ENCODE data around the gene TBXAS1.

Gene TBXAS1

DNA sequence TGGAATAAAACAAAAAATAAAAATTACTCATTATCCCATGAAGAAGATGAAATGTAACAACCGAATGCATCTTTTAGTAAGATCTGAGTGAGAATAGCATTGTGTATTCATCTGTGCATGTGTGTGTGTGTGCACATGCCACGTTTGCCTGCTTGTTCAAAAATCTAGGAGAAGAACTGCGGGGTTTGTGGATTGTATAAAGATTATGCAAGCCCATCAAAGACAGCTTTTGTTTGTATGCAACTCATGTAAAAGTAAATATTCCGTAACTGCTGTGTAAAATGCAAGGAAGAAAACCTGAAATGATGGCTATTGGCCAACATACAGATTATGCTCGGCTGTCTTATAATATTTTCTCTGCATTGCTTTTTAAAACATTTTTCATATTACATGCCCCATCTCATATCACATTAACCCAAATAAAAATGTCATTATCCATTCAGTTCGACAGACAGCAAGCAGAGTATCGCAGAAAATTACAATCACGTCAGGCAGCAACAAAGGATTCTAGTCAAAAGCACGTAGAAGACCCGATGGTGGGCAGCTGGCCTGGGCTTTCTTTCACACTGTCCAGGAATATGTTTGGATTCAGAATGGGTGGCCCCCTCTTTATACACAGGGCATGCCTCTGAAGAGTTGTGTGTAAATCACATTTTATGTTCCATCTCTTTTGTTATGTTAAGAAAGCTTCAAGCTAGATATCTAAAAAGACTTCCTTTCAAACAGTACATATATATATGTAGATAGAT is 119.7 kb downstream of the TBXAS1 start:
- Histone ChIP-seq H3K4me3 (ENCODE audit: insufficient read depth in 1 of 2, low read depth in 1 of 2, low read length in 2 of 2) (no peak overlapping the region), H2AK5ac (ENCODE audit: low read length, severe bottlenecking) (no peak overlapping the region), H2BK5ac (ENCODE audit: low read depth, low read length, poor library complexity, severe bottlenecking) (no peak overlapping the region), H2BK15ac (ENCODE audit: low read depth, poor library complexity, severe bottlenecking) (no peak overlapping the region), H2BK12ac (ENCODE audit: low read length in 2 of 2) (no peak overlapping the region), H2AFZ (ENCODE audit: low read depth, low read length) (no peak overlapping the region), H2BK120ac (ENCODE audit: low read depth, low read length) (no peak overlapping the region), H3K9ac (ENCODE audit: low read length) (no peak overlapping the region), H3K18ac (ENCODE audit: low read depth in 1 of 2, low read length in 2 of 2) (no peak overlapping the region), H3K79me1 (replicated peaks; ENCODE audit: low read length, poor library complexity, severe bottlenecking) (no peaks in the 10 kb centered on the region), H3K14ac (ENCODE audit: low read length in 2 of 2) (no peak overlapping the region), H3K4ac (ENCODE audit: low read depth in 1 of 2, low read length in 2 of 2) (no peak overlapping the region), H4K91ac (ENCODE audit: low read length) (no peak overlapping the region), H3K23ac (ENCODE audit: low read length in 2 of 2) (no peak overlapping the region), H3K36me3 (ENCODE audit: control insufficient read depth in 1 of 2, insufficient read depth in 2 of 2, low read depth in 1 of 2, low read length in 2 of 2) (no peaks in the 10 kb centered on the region), H3K27ac (ENCODE audit: low read length, poor library complexity, severe bottlenecking) (no peak overlapping the region), H3K9me3 (ENCODE audit: control insufficient read depth, low read length) (peaks cover 18% of the 10 kb centered on the region), H3K27me3 (ENCODE audit: control insufficient read depth in 1 of 2, insufficient read depth in 1 of 2, low read length in 2 of 2) (peaks cover 0 to 21% of the 10 kb centered on the region in 2 experiments), H3K4me1 (ENCODE audit: control insufficient read depth, insufficient read depth, low read depth, low read length) (peaks cover 1% of the 10 kb centered on the region), H3K4me2 (ENCODE audit: low read length, poor library complexity, severe bottlenecking) (no peak overlapping the region), H4K8ac (ENCODE audit: low read length) (no peak overlapping the region)
- DNase-seq = no peak
- WGBS = 91% methylated on average over 10 of the region's 10 CpGs

- no peak overlapping the region for H3K27ac ChIP-seq (ENCODE audit: low read length, poor library complexity, severe bottlenecking)
- H3K4ac ChIP-seq (ENCODE audit: low read depth in 1 of 2, low read length in 2 of 2) = no peak overlapping the region
- H3K23ac ChIP-seq (ENCODE audit: low read length in 2 of 2) = no peak overlapping the region
- no peaks in the 10 kb centered on the region for H3K36me3 ChIP-seq (ENCODE audit: control insufficient read depth in 1 of 2, insufficient read depth in 2 of 2, low read depth in 1 of 2, low read length in 2 of 2)
- no peak overlapping the region for H3K14ac ChIP-seq (ENCODE audit: low read length in 2 of 2)
- H2AFZ ChIP-seq (ENCODE audit: low read depth, low read length) = no peak overlapping the region
- peaks cover 18% of the 10 kb centered on the region for H3K9me3 ChIP-seq (ENCODE audit: control insufficient read depth, low read length)
- H2BK15ac ChIP-seq (ENCODE audit: low read depth, poor library complexity, severe bottlenecking) = no peak overlapping the region
- peaks cover 1% of the 10 kb centered on the region for H3K4me1 ChIP-seq (ENCODE audit: control insufficient read depth, insufficient read depth, low read depth, low read length)
- H3K27me3 ChIP-seq (ENCODE audit: control insufficient read depth in 1 of 2, insufficient read depth in 1 of 2, low read length in 2 of 2) = peaks cover 0 to 13% of the 10 kb centered on the region in 2 experiments
- no peak overlapping the region for H2BK120ac ChIP-seq (ENCODE audit: low read depth, low read length)
- WGBS = 86% methylated on average over 3 of the region's 3 CpGs
- H2AK5ac ChIP-seq (ENCODE audit: low read length, severe bottlenecking) = no peak overlapping the region
- DNase-seq = no peak
- H2BK5ac ChIP-seq (ENCODE audit: low read depth, low read length, poor library complexity, severe bottlenecking) = no peak overlapping the region
- H3K9ac ChIP-seq (ENCODE audit: low read length) = no peak overlapping the region
- no peak overlapping the region for H3K4me2 ChIP-seq (ENCODE audit: low read length, poor library complexity, severe bottlenecking)
- H3K79me1 ChIP-seq (replicated peaks; ENCODE audit: low read length, poor library complexity, severe bottlenecking) = no peaks in the 10 kb centered on the region
- H3K18ac ChIP-seq (ENCODE audit: low read depth in 1 of 2, low read length in 2 of 2) = no peak overlapping the region
- no peak overlapping the region for H4K91ac ChIP-seq (ENCODE audit: low read length)
- no peak overlapping the region for H4K8ac ChIP-seq (ENCODE audit: low read length)
- H3K4me3 ChIP-seq (ENCODE audit: insufficient read depth in 1 of 2, low read depth in 1 of 2, low read length in 2 of 2) = no peak overlapping the region
- H2BK12ac ChIP-seq (ENCODE audit: low read length in 2 of 2) = no peak overlapping the region
Measured at GRCh38 chr7:139949629-139950028, 120.6 kb downstream of the TBXAS1 start.

GRCh38 chr7:139950881-139951525 is 121.9 kb downstream of the TBXAS1 start:
- H3K4me1 ChIP-seq (ENCODE audit: control insufficient read depth, insufficient read depth, low read depth, low read length) = peaks cover 3% of the 10 kb centered on the region
- H3K4ac ChIP-seq (ENCODE audit: low read depth in 1 of 2, low read length in 2 of 2) = no peak overlapping the region
- no peak overlapping the region for H3K9ac ChIP-seq (ENCODE audit: low read length)
- H4K91ac ChIP-seq (ENCODE audit: low read length) = no peak overlapping the region
- no peak overlapping the region for H3K27ac ChIP-seq (ENCODE audit: low read length, poor library complexity, severe bottlenecking)
- no peak for DNase-seq
- H3K14ac ChIP-seq (ENCODE audit: low read length in 2 of 2) = no peak overlapping the region
- WGBS = 94% methylated on average over 10 of the region's 10 CpGs
- no peak overlapping the region for H3K4me3 ChIP-seq (ENCODE audit: insufficient read depth in 1 of 2, low read depth in 1 of 2, low read length in 2 of 2)
- H3K36me3 ChIP-seq (ENCODE audit: control insufficient read depth in 1 of 2, insufficient read depth in 2 of 2, low read depth in 1 of 2, low read length in 2 of 2) = no peaks in the 10 kb centered on the region
- H3K23ac ChIP-seq (ENCODE audit: low read length in 2 of 2) = no peak overlapping the region
- H2AFZ ChIP-seq (ENCODE audit: low read depth, low read length) = no peak overlapping the region
- no peak overlapping the region for H3K18ac ChIP-seq (ENCODE audit: low read depth in 1 of 2, low read length in 2 of 2)
- no peak overlapping the region for H2BK5ac ChIP-seq (ENCODE audit: low read depth, low read length, poor library complexity, severe bottlenecking)
- H3K27me3 ChIP-seq (ENCODE audit: control insufficient read depth in 1 of 2, insufficient read depth in 1 of 2, low read length in 2 of 2) = no peaks in the 10 kb centered on the region
- H2BK120ac ChIP-seq (ENCODE audit: low read depth, low read length) = no peak overlapping the region
- no peak overlapping the region for H3K4me2 ChIP-seq (ENCODE audit: low read length, poor library complexity, severe bottlenecking)
- no peak overlapping the region for H2AK5ac ChIP-seq (ENCODE audit: low read length, severe bottlenecking)
- H4K8ac ChIP-seq (ENCODE audit: low read length) = no peak overlapping the region
- H2BK15ac ChIP-seq (ENCODE audit: low read depth, poor library complexity, severe bottlenecking) = no peak overlapping the region
- H3K9me3 ChIP-seq (ENCODE audit: control insufficient read depth, low read length) = peaks cover 7% of the 10 kb centered on the region
- H2BK12ac ChIP-seq (ENCODE audit: low read length in 2 of 2) = no peak overlapping the region
- no peaks in the 10 kb centered on the region for H3K79me1 ChIP-seq (replicated peaks; ENCODE audit: low read length, poor library complexity, severe bottlenecking)

DNA sequence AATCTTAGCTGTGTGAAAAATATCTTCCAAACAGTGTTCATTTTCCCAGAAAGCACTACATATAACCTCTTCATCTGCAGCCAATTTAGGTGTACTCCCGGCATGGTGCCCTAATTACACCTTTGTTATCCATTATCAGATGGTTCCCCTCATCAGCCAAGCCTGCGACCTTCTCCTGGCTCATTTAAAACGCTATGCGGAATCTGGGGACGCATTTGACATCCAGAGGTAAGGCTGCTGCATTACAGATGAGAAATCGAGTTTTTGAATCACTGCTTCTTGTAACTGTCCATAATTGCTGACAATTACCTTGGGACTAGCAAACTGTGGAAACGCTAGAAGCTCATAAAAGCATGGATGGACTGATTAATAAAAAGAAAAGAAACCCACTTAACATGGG is 124.2 kb downstream of the TBXAS1 start:
- DNase-seq = no peak
- no peak overlapping the region for H4K91ac ChIP-seq (ENCODE audit: low read length)
- H4K8ac ChIP-seq (ENCODE audit: low read length) = no peak overlapping the region
- no peak overlapping the region for H3K27ac ChIP-seq (ENCODE audit: low read length, poor library complexity, severe bottlenecking)
- H3K14ac ChIP-seq (ENCODE audit: low read length in 2 of 2) = no peak overlapping the region
- H2AK5ac ChIP-seq (ENCODE audit: low read length, severe bottlenecking) = no peak overlapping the region
- H3K4ac ChIP-seq (ENCODE audit: low read depth in 1 of 2, low read length in 2 of 2) = no peak overlapping the region
- H3K27me3 ChIP-seq (ENCODE audit: control insufficient read depth in 1 of 2, insufficient read depth in 1 of 2, low read length in 2 of 2) = no peaks in the 10 kb centered on the region
- H2BK15ac ChIP-seq (ENCODE audit: low read depth, poor library complexity, severe bottlenecking) = no peak overlapping the region
- no peak overlapping the region for H2BK5ac ChIP-seq (ENCODE audit: low read depth, low read length, poor library complexity, severe bottlenecking)
- 82% methylated on average over 7 of the region's 7 CpGs for WGBS
- no peak overlapping the region for H3K18ac ChIP-seq (ENCODE audit: low read depth in 1 of 2, low read length in 2 of 2)
- no peak overlapping the region for H3K9ac ChIP-seq (ENCODE audit: low read length)
- no peak overlapping the region for H3K4me2 ChIP-seq (ENCODE audit: low read length, poor library complexity, severe bottlenecking)
- H3K23ac ChIP-seq (ENCODE audit: low read length in 2 of 2) = no peak overlapping the region
- H2BK120ac ChIP-seq (ENCODE audit: low read depth, low read length) = no peak overlapping the region
- no peak overlapping the region for H2AFZ ChIP-seq (ENCODE audit: low read depth, low read length)
- no peaks in the 10 kb centered on the region for H3K36me3 ChIP-seq (ENCODE audit: control insufficient read depth in 1 of 2, insufficient read depth in 2 of 2, low read depth in 1 of 2, low read length in 2 of 2)
- no peaks in the 10 kb centered on the region for H3K79me1 ChIP-seq (replicated peaks; ENCODE audit: low read length, poor library complexity, severe bottlenecking)
- H3K4me3 ChIP-seq (ENCODE audit: insufficient read depth in 1 of 2, low read depth in 1 of 2, low read length in 2 of 2) = no peak overlapping the region
- H2BK12ac ChIP-seq (ENCODE audit: low read length in 2 of 2) = no peak overlapping the region
- H3K9me3 ChIP-seq (ENCODE audit: control insufficient read depth, low read length) = no peaks in the 10 kb centered on the region
- peaks cover 5% of the 10 kb centered on the region for H3K4me1 ChIP-seq (ENCODE audit: control insufficient read depth, insufficient read depth, low read depth, low read length)

All from mesenchymal stem cell (in vitro differentiated cells and primary cell).